Keratinocyte (primary cell): ENCODE measurements around the gene CEPT1. TPM values are rescaled to one million over a fixed set of nuclear protein-coding genes. Genes with fewer than 3 reads are reported as not detected.

Experiments used
- DNase-seq: peaks from one replicate; pipeline ENCODE4 v3.0.0-alpha.2; 2011; ENCODE audit warnings: low read depth, missing footprints, low spot score
- FAIRE-seq: peaks from 2 replicates; lab custom pipeline; 2011; peaks lifted over from hg19 to GRCh38; lab: Jason Lieb, UNC
- H2AFZ ChIP-seq: 2 replicates; pipeline ENCODE4 v1.6.0; 2012; ENCODE audit warnings: low read length, control low read depth, inconsistent platforms; ENCODE audit not compliant: control insufficient read depth
- H3K27ac ChIP-seq: 2 replicates; pipeline ENCODE4 v1.5.1; 2011; ENCODE audit warnings: low read length; ENCODE audit not compliant: control insufficient read depth, insufficient read depth
- H3K27me3 ChIP-seq: 3 replicates; pipeline ENCODE4 v1.6.0; 2011; ENCODE audit warnings: low read length; ENCODE audit not compliant: control insufficient read depth, insufficient read depth; ENCODE audit errors: extremely low read depth
- H3K36me3 ChIP-seq, 2 experiments: 2 replicates in 1 of 2; 3 replicates in 1 of 2; pipeline ENCODE4 v1.5.1; 2011; ENCODE audit warnings: low read length in 2 of 2, mild to moderate bottlenecking in 1 of 2; ENCODE audit not compliant: control insufficient read depth in 2 of 2, insufficient read depth in 2 of 2; ENCODE audit errors: extremely low read depth in 1 of 2
- H3K4me1 ChIP-seq: 3 replicates; pipeline ENCODE4 v1.5.1; 2011; ENCODE audit warnings: low read length; ENCODE audit not compliant: control insufficient read depth, insufficient read depth; ENCODE audit errors: extremely low read depth
- H3K4me2 ChIP-seq: 3 replicates; pipeline ENCODE4 v1.6.0; 2011; ENCODE audit warnings: low read depth, low read length; ENCODE audit not compliant: control insufficient read depth, insufficient read depth; ENCODE audit errors: extremely low read depth
- H3K4me3 ChIP-seq, 3 experiments: fragments of 200-600 bp in 1 of 3; sonication (generic) in 1 of 3; 2 replicates in 2 of 3; 3 replicates in 1 of 3; pipeline ENCODE4 v1.5.1; 2011 to 2016; ENCODE audit warnings: low read length in 3 of 3, mild to moderate bottlenecking in 3 of 3, control low read depth in 2 of 3, inconsistent platforms in 1 of 3, low read depth in 1 of 3, mixed read lengths in 1 of 3, mixed run types in 1 of 3, moderate library complexity in 1 of 3; ENCODE audit not compliant: control insufficient read depth in 2 of 3, insufficient read depth in 2 of 3; ENCODE audit errors: extremely low read depth in 1 of 3
- H3K79me2 ChIP-seq: 2 replicates; pipeline ENCODE4 v1.6.0; 2012; ENCODE audit warnings: low read length; ENCODE audit not compliant: control insufficient read depth, insufficient read depth
- H3K9ac ChIP-seq: 3 replicates; pipeline ENCODE4 v1.6.0; 2011; ENCODE audit warnings: low read length; ENCODE audit not compliant: control insufficient read depth, insufficient read depth; ENCODE audit errors: extremely low read depth
- H3K9me1 ChIP-seq: 3 replicates; pipeline ENCODE4 v1.6.0; 2011; ENCODE audit warnings: low read length; ENCODE audit not compliant: control insufficient read depth, insufficient read depth; ENCODE audit errors: extremely low read depth
- H3K9me3 ChIP-seq: 2 replicates; pipeline ENCODE4 v1.5.1; 2012; ENCODE audit warnings: low read depth, low read length; ENCODE audit not compliant: control insufficient read depth
- H4K20me1 ChIP-seq: 3 replicates; pipeline ENCODE4 v1.6.0; 2011; ENCODE audit warnings: low read length; ENCODE audit not compliant: control insufficient read depth, insufficient read depth; ENCODE audit errors: extremely low read depth
- CTCF ChIP-seq, 3 experiments: IDR thresholded peaks in 1 of 3; conservative IDR thresholded peaks in 1 of 3; optimal IDR thresholded peaks in 1 of 3; 2 replicates in 2 of 3; 3 replicates in 1 of 3; pipeline versions ENCODE3 to v1.5.1; 2011; ENCODE audit warnings: low read length in 3 of 3, mild to moderate bottlenecking in 3 of 3, moderate library complexity in 2 of 3, control low read depth in 1 of 3, inconsistent platforms in 1 of 3; ENCODE audit not compliant: insufficient read depth in 2 of 3; ENCODE audit errors: extremely low read depth in 1 of 3
- EZH2 ChIP-seq: IDR thresholded peaks from one replicate; pipeline ENCODE4 v1.6.1; 2012; ENCODE audit warnings: inconsistent platforms, mild to moderate bottlenecking, low read length, moderate library complexity
- dilution Hi-C: fragments of 300-500 bp; cut with MboI; formaldehyde crosslinking; loops from one replicate; pipeline ENCODE4 v1.7.0; 2020; ENCODE audit warnings: low sequenced_read_pairs; ENCODE audit not compliant: extremely low pct_ligation_motif_present
- polyA plus RNA-seq, 5 experiments: library from polyadenylated mRNA; depleted of rRNA in 3 of 5; stranded (reverse) in 3 of 5; stranded (forward) in 1 of 5; unstranded in 1 of 5; fragments of >200 nt; gene quantifications; 1 replicate in 1 of 5; 2 replicates in 3 of 5; 3 replicates in 1 of 5; pipeline versions ENCODE4 v1.2.1 to v1.2.3, GENCODE V29; 2011 to 2012; ENCODE audit warnings: missing spikeins in 2 of 5, low read depth in 1 of 5, low replicate concordance in 1 of 5

Gene CEPT1
- polyA plus RNA-seq, 1 donor (not counting 4 experiments of a cell fraction or from before 2014, with no cell fraction given): 65.2 TPM

- no peaks in the 10 kb centered on the region for H3K27me3 ChIP-seq
- peaks cover 30% of the 10 kb centered on the region for H3K4me1 ChIP-seq
- H3K27ac ChIP-seq: no peak overlapping the region
- H3K79me2 ChIP-seq: no peaks in the 10 kb centered on the region
- H3K9ac ChIP-seq: no peak overlapping the region
- no peaks in the 10 kb centered on the region for H3K9me3 ChIP-seq
- DNase-seq (no peak), FAIRE-seq (no peak)
- H3K4me3 ChIP-seq: no peak overlapping the region
- no peak for TF ChIP-seq CTCF (optimal IDR thresholded peaks at IDR 0.05 in 1 of 3, IDR thresholded peaks at IDR 0.05 in 1 of 3, conservative IDR thresholded peaks at IDR 0.05 in 1 of 3; ENCODE audit: extremely low read depth in 1 of 3, insufficient read depth in 2 of 3, low read length in 3 of 3)
- no peak for TF ChIP-seq EZH2
- no peaks in the 10 kb centered on the region for H3K9me1 ChIP-seq
- H3K36me3 ChIP-seq: peaks cover 2% of the 10 kb centered on the region in 2 experiments
- no peaks in the 10 kb centered on the region for H4K20me1 ChIP-seq
- H3K4me2 ChIP-seq: no peak overlapping the region
- no peak overlapping the region for H2AFZ ChIP-seq
- dilution Hi-C loops: no loop called here
These were observed 58.8 kb downstream of the CEPT1 start for GRCh38 chr1:111198836-111199235.

- Histone ChIP-seq H2AFZ (no peak overlapping the region), H3K27me3 (no peaks in the 10 kb centered on the region), H3K79me2 (no peaks in the 10 kb centered on the region), H4K20me1 (no peaks in the 10 kb centered on the region), H3K4me1 (peaks cover 26% of the 10 kb centered on the region), H3K4me3 (no peak overlapping the region), H3K4me2 (no peak overlapping the region), H3K36me3 (peaks cover 2% of the 10 kb centered on the region in 2 experiments), H3K9me3 (no peaks in the 10 kb centered on the region), H3K9me1 (no peaks in the 10 kb centered on the region), H3K9ac (no peak overlapping the region), H3K27ac (no peak overlapping the region)
- DNase-seq (no peak), FAIRE-seq (no peak)
- dilution Hi-C loops: no loop called here
- TF ChIP-seq CTCF (optimal IDR thresholded peaks at IDR 0.05 in 1 of 3, IDR thresholded peaks at IDR 0.05 in 1 of 3, conservative IDR thresholded peaks at IDR 0.05 in 1 of 3; ENCODE audit: extremely low read depth in 1 of 3, insufficient read depth in 2 of 3, low read length in 3 of 3): no peak
- TF ChIP-seq EZH2: no peak
These were observed 59.3 kb downstream of the CEPT1 start for GRCh38 chr1:111199329-111199728.
